ENCODE results near the gene RNF141. TPM values are rescaled to one million over a fixed set of nuclear protein-coding genes. Genes with fewer than 3 reads are reported as not detected.
A peak's percentile ranks its signal among the peaks of the same experiment; 100 is the strongest.

RNF141 gene
- total RNA-seq, 1 experiment from 2014 or later = 35.8 TPM

- TF ChIP-seq CTCF (IDR thresholded peaks at IDR 0.05) (no peak), REST (IDR thresholded peaks at IDR 0.05; ENCODE audit: insufficient read depth in 1 of 2, low read depth in 2 of 2, low read length in 1 of 2) (no peak), TCF7L2 (IDR thresholded peaks at IDR 0.05; ENCODE audit: low read depth, low read length) (no peak), POLR2AphosphoS5 (IDR thresholded peaks at IDR 0.05; ENCODE audit: low read depth, low read length) (no peak), SIN3A (IDR thresholded peaks at IDR 0.05; ENCODE audit: borderline replicate concordance, insufficient read depth, low read depth, low read length) (no peak)
- POLR2A ChIA-PET = no interaction called here
- BruUV-seq (replicated peaks) = no TSS peak
- Histone ChIP-seq H3K36me3 (ENCODE audit: control insufficient read depth, insufficient read depth, low read length) (no peaks in the 10 kb centered on the region), H3K4me1 (ENCODE audit: control insufficient read depth, insufficient read depth, low read length) (no peaks in the 10 kb centered on the region), H3K4me3 (ENCODE audit: low read depth in 2 of 2, low read length in 2 of 2) (no peak overlapping the region), H3K9me3 (ENCODE audit: control insufficient read depth, insufficient read depth, low read depth, low read length) (no peaks in the 10 kb centered on the region), H3K27ac (ENCODE audit: low read length) (no peak overlapping the region), H3K27me3 (ENCODE audit: control insufficient read depth, insufficient read depth, low read length) (peaks cover 10% of the 10 kb centered on the region; the same call in 1 of the 2 replicates)
- DNase-seq (ENCODE audit: low read depth, low spot score) (no peak), ATAC-seq (no peak)
- CTCF ChIA-PET = no interaction called here
- intact Hi-C loops (cut with micrococcal nuclease; ENCODE audit: unreplicated experiment) (no loop called here), in situ Hi-C loops (cut with HindIII; ENCODE audit: low pct_unique_long_range_greater_than_20kb, low sequenced_read_pairs) (no loop called here)
Observed at GRCh38 chr11:10566257-10566957, 25.4 kb upstream of the RNF141 start.

DNA sequence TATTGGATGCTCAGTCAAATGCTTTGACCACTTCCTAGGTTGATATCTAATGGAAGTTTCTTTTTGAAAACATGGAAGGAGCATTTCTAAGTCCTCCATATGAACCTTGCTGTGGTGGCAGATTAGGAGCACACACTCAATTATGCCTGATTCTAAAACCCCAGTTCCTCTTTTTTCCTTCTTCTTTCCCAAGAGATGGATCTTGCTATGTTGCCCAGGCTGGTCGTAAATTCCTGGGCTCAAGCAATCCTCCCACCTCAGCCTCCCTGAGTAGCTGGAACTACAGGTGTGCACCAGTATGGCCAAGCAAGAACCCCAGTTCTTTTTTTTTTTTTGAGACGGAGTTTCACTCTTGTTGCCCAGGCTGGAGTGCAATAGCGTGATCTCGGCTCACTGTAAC lies 24.5 kb upstream of the RNF141 start:
- BruUV-seq (replicated peaks) = no TSS peak
- Histone ChIP-seq H3K4me1 (ENCODE audit: control insufficient read depth, insufficient read depth, low read length) (no peaks in the 10 kb centered on the region), H3K9me3 (ENCODE audit: control insufficient read depth, insufficient read depth, low read depth, low read length) (no peaks in the 10 kb centered on the region), H3K4me3 (ENCODE audit: low read depth in 2 of 2, low read length in 2 of 2) (no peak overlapping the region), H3K36me3 (ENCODE audit: control insufficient read depth, insufficient read depth, low read length) (no peaks in the 10 kb centered on the region), H3K27me3 (ENCODE audit: control insufficient read depth, insufficient read depth, low read length) (peaks cover 9% of the 10 kb centered on the region; the same call in 1 of the 2 replicates), H3K27ac (ENCODE audit: low read length) (no peak overlapping the region)
- POLR2A ChIA-PET = no interaction called here
- in situ Hi-C loops (cut with HindIII; ENCODE audit: low pct_unique_long_range_greater_than_20kb, low sequenced_read_pairs) (no loop called here), intact Hi-C loops (cut with micrococcal nuclease; ENCODE audit: unreplicated experiment) (no loop called here)
- CTCF ChIA-PET = no interaction called here
- ATAC-seq (no peak), DNase-seq (ENCODE audit: low read depth, low spot score) (no peak)
- TF ChIP-seq POLR2AphosphoS5 (IDR thresholded peaks at IDR 0.05; ENCODE audit: low read depth, low read length) = no peak
- TF ChIP-seq SIN3A (IDR thresholded peaks at IDR 0.05; ENCODE audit: borderline replicate concordance, insufficient read depth, low read depth, low read length) = no peak

GRCh38 chr11:10564696-10565318 lies 23.8 kb upstream of the RNF141 start:
- Histone ChIP-seq H3K36me3 (ENCODE audit: control insufficient read depth, insufficient read depth, low read length) (no peaks in the 10 kb centered on the region), H3K4me3 (ENCODE audit: low read depth in 2 of 2, low read length in 2 of 2) (no peak overlapping the region), H3K9me3 (ENCODE audit: control insufficient read depth, insufficient read depth, low read depth, low read length) (no peaks in the 10 kb centered on the region), H3K4me1 (ENCODE audit: control insufficient read depth, insufficient read depth, low read length) (no peaks in the 10 kb centered on the region), H3K27me3 (ENCODE audit: control insufficient read depth, insufficient read depth, low read length) (peaks cover 9% of the 10 kb centered on the region; the same call in 1 of the 2 replicates), H3K27ac (ENCODE audit: low read length) (no peak overlapping the region)
- ATAC-seq = no peak
- TF ChIP-seq TCF7L2 (IDR thresholded peaks at IDR 0.05; ENCODE audit: low read depth, low read length) = no peak
- peak; percentile 51; the same call in 1 of the 2 replicates for TF ChIP-seq CTCF (IDR thresholded peaks at IDR 0.05)
- TF ChIP-seq SIN3A (IDR thresholded peaks at IDR 0.05; ENCODE audit: borderline replicate concordance, insufficient read depth, low read depth, low read length) = no peak
- DNase-seq (ENCODE audit: low read depth, low spot score) = no peak
- CTCF ChIA-PET = no interaction called here
- in situ Hi-C loops (cut with HindIII; ENCODE audit: low pct_unique_long_range_greater_than_20kb, low sequenced_read_pairs) (no loop called here), intact Hi-C loops (cut with micrococcal nuclease; ENCODE audit: unreplicated experiment) (no loop called here)
- POLR2A ChIA-PET = no interaction called here
- no TSS peak for BruUV-seq (replicated peaks)
